SK-N-SH (cell line): ENCODE data around the gene BCAS3. TPM values are rescaled to one million over a fixed set of nuclear protein-coding genes. Genes with fewer than 3 reads are reported as not detected.

Source experiments
- CTCF ChIA-PET: fragments of 300-600, 350-600 bp; formaldehyde crosslinking; extraction: SDS; loops from one replicate; lab custom pipeline; 2021; lab: Yijun Ruan, JAX
- POLR2A ChIA-PET: fragments of 350-600 bp; sonication (Branson Sonifier 250); formaldehyde crosslinking; extraction: SDS; loops from one replicate; lab custom pipeline; 2020; ENCODE audit warnings: antibody characterized with exemption, inconsistent platforms; lab: Yijun Ruan, JAX
- DNase-seq: peaks from one replicate; pipeline ENCODE4 v3.0.0; 2012
- H2AFZ ChIP-seq: fragments of 200-600 bp; sonication (generic); 2 replicates; pipeline ENCODE4 v1.8.1; 2016; ENCODE audit warnings: antibody characterized with exemption, mild to moderate bottlenecking, low read depth
- H3F3A ChIP-seq: fragments of 200-600 bp; sonication (generic); replicated peaks from 2 replicates; pipeline ENCODE3; 2016; ENCODE audit warnings: antibody characterized with exemption, mild to moderate bottlenecking; ENCODE audit not compliant: insufficient read depth
- H3K27ac ChIP-seq, 2 experiments: fragments of 200-500 bp in 1 of 2; fragments of 200-600 bp in 1 of 2; sonication (Bioruptor generic) in 1 of 2; sonication (generic), shearing (Covaris generic) in 1 of 2; 2 replicates each; pipeline versions ENCODE4 v1.5.1 to v1.6.1; 2014 to 2016; ENCODE audit warnings: low read depth in 2 of 2, inconsistent platforms in 1 of 2, low read length in 1 of 2, mild to moderate bottlenecking in 1 of 2, mixed read lengths in 1 of 2
- H3K27me3 ChIP-seq: fragments of 200-600 bp; sonication (generic), shearing (Covaris generic); 2 replicates; pipeline ENCODE4 v1.6.1; 2016; ENCODE audit warnings: mixed run types; ENCODE audit not compliant: insufficient read depth
- H3K36me3 ChIP-seq, 2 experiments: fragments of 200-500 bp in 1 of 2; fragments of 200-600 bp in 1 of 2; sonication (Bioruptor generic) in 1 of 2; sonication (generic) in 1 of 2; replicated peaks in 1 of 2; 2 replicates each; pipeline versions ENCODE3 to v1.5.1; 2014 to 2016; ENCODE audit warnings: low read length in 1 of 2, mild to moderate bottlenecking in 1 of 2; ENCODE audit not compliant: insufficient read depth in 2 of 2, control insufficient read depth in 1 of 2
- H3K4me1 ChIP-seq, 2 experiments: fragments of 200-500 bp in 1 of 2; fragments of 200-600 bp in 1 of 2; sonication (Bioruptor generic) in 1 of 2; sonication (generic), shearing (Covaris generic) in 1 of 2; 2 replicates each; pipeline versions ENCODE4 v1.5.1 to v1.6.1; 2014 to 2016; ENCODE audit warnings: low read depth in 1 of 2, low read length in 1 of 2, mixed run types in 1 of 2; ENCODE audit not compliant: insufficient read depth in 2 of 2, control insufficient read depth in 1 of 2
- H3K4me2 ChIP-seq: fragments of 200-600 bp; sonication (generic), shearing (Covaris generic); 2 replicates; pipeline ENCODE4 v1.6.1; 2017; ENCODE audit warnings: mixed run types
- H3K4me3 ChIP-seq, 2 experiments: fragments of 200-500 bp in 1 of 2; fragments of 200-600 bp in 1 of 2; sonication (Bioruptor generic) in 1 of 2; sonication (generic), shearing (Covaris generic) in 1 of 2; 2 replicates each; pipeline versions ENCODE4 v1.5.1 to v1.8.1; 2014 to 2016; ENCODE audit warnings: low read depth in 2 of 2, inconsistent platforms in 1 of 2, low read length in 1 of 2, mild to moderate bottlenecking in 1 of 2, mixed read lengths in 1 of 2, moderate library complexity in 1 of 2
- H3K79me2 ChIP-seq: fragments of 200-600 bp; sonication (generic); 2 replicates; pipeline ENCODE4 v1.8.1; 2017; ENCODE audit warnings: mild to moderate bottlenecking; ENCODE audit not compliant: insufficient read depth
- H3K9ac ChIP-seq: fragments of 200-600 bp; sonication (generic); 2 replicates; pipeline ENCODE4 v1.6.1; 2017; ENCODE audit warnings: mixed run types
- H3K9me2 ChIP-seq: fragments of 200-600 bp; sonication (generic); 2 replicates; pipeline ENCODE4 v1.6.1; 2017; ENCODE audit warnings: mixed run types
- H3K9me3 ChIP-seq: fragments of 200-600 bp; sonication (generic); 2 replicates; pipeline ENCODE4 v1.6.1; 2017; ENCODE audit warnings: mixed run types, mild to moderate bottlenecking, moderate library complexity
- H4K20me1 ChIP-seq: fragments of 200-600 bp; sonication (generic); 2 replicates; pipeline ENCODE4 v1.6.1; 2017; ENCODE audit warnings: mild to moderate bottlenecking, mixed run types; ENCODE audit not compliant: insufficient read depth
- EP300 ChIP-seq, 2 experiments: IDR thresholded peaks; 2 replicates each; pipeline versions ENCODE4 v1.4.0 to v1.6.1; 2012; ENCODE audit warnings: borderline replicate concordance in 1 of 2, low read depth in 1 of 2, low read length in 1 of 2
- FOXJ3 ChIP-seq: sonication (generic); formaldehyde crosslinking; IDR thresholded peaks from 2 replicates; pipeline ENCODE4 v1.5.1; 2020; ENCODE audit warnings: mild to moderate bottlenecking, missing genetic modification reagents
- FOXM1 ChIP-seq: IDR thresholded peaks from 2 replicates; pipeline ENCODE4 v1.4.0; 2012; ENCODE audit warnings: low read depth, mild to moderate bottlenecking
- GABPA ChIP-seq: IDR thresholded peaks from 2 replicates; pipeline ENCODE4 v1.4.0; 2012; ENCODE audit warnings: low read depth, mild to moderate bottlenecking
- IRF3 ChIP-seq: fragments of 150-350 bp; IDR thresholded peaks from 2 replicates; pipeline ENCODE4 v1.6.1; 2016; ENCODE audit warnings: mild to moderate bottlenecking, low read depth, low read length
- JUND ChIP-seq: IDR thresholded peaks from 2 replicates; pipeline ENCODE4 v1.4.0; 2012
- MAX ChIP-seq: IDR thresholded peaks from 2 replicates; pipeline ENCODE4 v1.4.0; 2012; ENCODE audit warnings: low read depth
- MXI1 ChIP-seq: IDR thresholded peaks from 2 replicates; pipeline ENCODE4 v1.6.1; 2012; ENCODE audit warnings: mild to moderate bottlenecking, low read depth, low read length, improper control_type of control experiment
- NRF1 ChIP-seq: IDR thresholded peaks from 2 replicates; pipeline ENCODE4 v1.6.1; 2012; ENCODE audit warnings: low read depth, mild to moderate bottlenecking, low read length
- POLR2AphosphoS5 ChIP-seq: IDR thresholded peaks from 2 replicates; pipeline ENCODE4 v1.6.1; 2012; ENCODE audit warnings: low read depth, low read length
- RAD21 ChIP-seq: IDR thresholded peaks from 2 replicates; pipeline ENCODE4 v1.6.1; 2012; ENCODE audit warnings: mild to moderate bottlenecking, low read length
- RCOR1 ChIP-seq: fragments of 150-350 bp; IDR thresholded peaks from 2 replicates; pipeline ENCODE4 v1.6.1; 2017; ENCODE audit warnings: antibody characterized with exemption, low read length
- REST ChIP-seq: IDR thresholded peaks from 2 replicates; pipeline ENCODE4 v1.6.1; 2012; ENCODE audit warnings: mild to moderate bottlenecking, low read depth, low read length, moderate library complexity
- RFX5 ChIP-seq: IDR thresholded peaks from 2 replicates; pipeline ENCODE4 v1.6.1; 2012; ENCODE audit warnings: mild to moderate bottlenecking, improper control_type of control experiment, low read length
- SIN3A ChIP-seq: IDR thresholded peaks from 2 replicates; pipeline ENCODE4 v1.6.1; 2012; ENCODE audit warnings: low read depth, mild to moderate bottlenecking, low read length, moderate library complexity, borderline replicate concordance
- SMC3 ChIP-seq: IDR thresholded peaks from 2 replicates; pipeline ENCODE4 v1.6.1; 2012; ENCODE audit warnings: low read depth, low read length, improper control_type of control experiment
- TAF1 ChIP-seq: IDR thresholded peaks from 2 replicates; pipeline ENCODE4 v1.6.1; 2012; ENCODE audit warnings: low read depth, mild to moderate bottlenecking, low read length, moderate library complexity, borderline replicate concordance
- YY1 ChIP-seq: IDR thresholded peaks from 2 replicates; pipeline ENCODE4 v1.4.0; 2012; ENCODE audit warnings: low read depth, mild to moderate bottlenecking
- WGBS: methylation state at CpG from one replicate; pipeline ENCODE4 v1.1.6; 2017; ENCODE audit warnings: low lambda C conversion rate; 5-methylcytosine and 5-hydroxymethylcytosine counted together
- polyA plus RNA-seq, 3 experiments: library from polyadenylated mRNA; depleted of rRNA; stranded (reverse); fragments of >200 nt; gene quantifications; 2 replicates each; pipeline ENCODE4 v1.2.3, GENCODE V29; 2012

Gene BCAS3
- polyA plus RNA-seq, 1 of the 3 experiments (the other 2 are of a cell fraction): 5.9 TPM

GRCh38 chr17:61285526-61286320 is 608.1 kb downstream of the BCAS3 start:
- Histone ChIP-seq H3K4me1 (peaks cover 13 to 22% of the 10 kb centered on the region in 2 experiments), H3K4me3 (no peak overlapping the region), H4K20me1 (no peaks in the 10 kb centered on the region), H3K27ac (peak overlapping the region in 1 of 2 experiments; percentile 80; a peak in 2 of 4 replicates), H3K9me2 (no peaks in the 10 kb centered on the region), H3K9me3 (no peaks in the 10 kb centered on the region), H3K27me3 (no peaks in the 10 kb centered on the region), H2AFZ (no peak overlapping the region), H3F3A (peaks cover 17% of the 10 kb centered on the region), H3K36me3 (no peaks in the 10 kb centered on the region), H3K9ac (peak overlapping the region; percentile 6; the same call in 1 of the 2 replicates), H3K4me2 (no peak overlapping the region; the same call in 1 of the 2 replicates), H3K79me2 (no peaks in the 10 kb centered on the region)
- ChIA-PET POLR2A (no interaction called here), CTCF (interaction anchor here (1.0 kb wide), 2 partner anchors 14 to 90 kb away, joined by 3 read pairs; no protein-coding TSS in a partner anchor)
- 89% methylated on average over 11 of the region's 11 CpGs for WGBS
- TF ChIP-seq MAX: peak; percentile 49; the same call in 1 of the 2 replicates
- no peak for TF ChIP-seq NRF1
- no peak for TF ChIP-seq IRF3
- TF ChIP-seq TAF1: no peak
- DNase-seq: no peak

- Histone ChIP-seq H3K4me3 (no peak overlapping the region), H4K20me1 (no peaks in the 10 kb centered on the region), H3K79me2 (no peaks in the 10 kb centered on the region; the same call in 1 of the 2 replicates), H3K36me3 (no peaks in the 10 kb centered on the region), H3K4me1 (peaks cover 13 to 23% of the 10 kb centered on the region in 2 experiments), H3K9me3 (no peaks in the 10 kb centered on the region), H2AFZ (no peak overlapping the region), H3F3A (peaks cover 17% of the 10 kb centered on the region), H3K4me2 (no peak overlapping the region; the same call in 1 of the 2 replicates), H3K9me2 (no peaks in the 10 kb centered on the region), H3K27ac (peak overlapping the region in 1 of 2 experiments; percentile 80; a peak in 2 of 4 replicates), H3K9ac (peak overlapping the region; percentile 6; the same call in 1 of the 2 replicates), H3K27me3 (no peaks in the 10 kb centered on the region)
- ChIA-PET CTCF (interaction anchor here (1.0 kb wide), 1 partner anchor 565 kb away, joined by 3 read pairs; no protein-coding TSS in a partner anchor), POLR2A (no interaction called here)
- TF ChIP-seq YY1 (no peak), MXI1 (no peak), POLR2AphosphoS5 (no peak), SMC3 (no peak), SIN3A (no peak), FOXJ3 (CRISPR knock-in tag) (no peak), JUND (no peak), REST (no peak), RCOR1 (no peak), RAD21 (no peak), RFX5 (no peak), EP300 (IDR thresholded peaks at IDR 0.05; ENCODE audit: borderline replicate concordance in 1 of 2, low read depth in 1 of 2, low read length in 1 of 2) (no peak), GABPA (no peak), FOXM1 (no peak)
- no peak for DNase-seq
- 94% methylated on average over 9 of the region's 9 CpGs for WGBS
These were observed 608.8 kb downstream of the BCAS3 start for GRCh38 chr17:61286449-61286848.
